IPS-20b (cell line): ENCODE data around the gene LPP.

Experiments
- H3K27ac ChIP-seq: one replicate; pipeline ENCODE4 v1.5.1; 2013; ENCODE audit warnings: low read length
- H3K27me3 ChIP-seq: 2 replicates; pipeline ENCODE4 v1.6.1; 2013; ENCODE audit warnings: mild to moderate bottlenecking, low read length, inconsistent platforms; ENCODE audit not compliant: insufficient read depth
- H3K36me3 ChIP-seq: 2 replicates; pipeline ENCODE4 v1.6.1; 2013; ENCODE audit warnings: low read depth, mild to moderate bottlenecking, inconsistent platforms, low read length, moderate library complexity; ENCODE audit not compliant: insufficient read depth
- H3K4me1 ChIP-seq: 2 replicates; pipeline ENCODE4 v1.6.1; 2013; ENCODE audit warnings: mild to moderate bottlenecking, control low read depth, inconsistent platforms, low read length, moderate library complexity; ENCODE audit not compliant: insufficient read depth
- H3K4me3 ChIP-seq: 2 replicates; pipeline ENCODE4 v1.5.1; 2013; ENCODE audit warnings: mild to moderate bottlenecking, low read length, inconsistent platforms
- H3K9ac ChIP-seq: 2 replicates; pipeline ENCODE4 v1.6.1; 2013; ENCODE audit warnings: low read depth, mild to moderate bottlenecking, inconsistent platforms, low read length, moderate library complexity
- H3K9me3 ChIP-seq: 2 replicates; pipeline ENCODE4 v1.6.1; 2013; ENCODE audit warnings: mild to moderate bottlenecking, low read depth, low read length, inconsistent platforms; ENCODE audit not compliant: insufficient read depth

The LPP gene

GRCh38 chr3:188316723-188317070 is 162.7 kb downstream of the LPP start:
- Histone ChIP-seq H3K27me3 (no peaks in the 10 kb centered on the region), H3K9ac (no peak overlapping the region), H3K27ac (no peak overlapping the region), H3K36me3 (no peaks in the 10 kb centered on the region), H3K4me1 (no peaks in the 10 kb centered on the region), H3K4me3 (no peak overlapping the region), H3K9me3 (no peaks in the 10 kb centered on the region)

- Histone ChIP-seq H3K9ac (no peak overlapping the region), H3K27me3 (no peaks in the 10 kb centered on the region), H3K4me1 (no peaks in the 10 kb centered on the region), H3K4me3 (no peak overlapping the region), H3K27ac (no peak overlapping the region), H3K36me3 (no peaks in the 10 kb centered on the region), H3K9me3 (no peaks in the 10 kb centered on the region)
These were observed 165.6 kb downstream of the LPP start for GRCh38 chr3:188319569-188319968.

GRCh38 chr3:188320757-188321156 is 166.8 kb downstream of the LPP start:
- Histone ChIP-seq H3K4me3 (no peak overlapping the region), H3K36me3 (no peaks in the 10 kb centered on the region), H3K27me3 (no peaks in the 10 kb centered on the region), H3K9me3 (no peaks in the 10 kb centered on the region), H3K9ac (no peak overlapping the region), H3K4me1 (no peaks in the 10 kb centered on the region), H3K27ac (no peak overlapping the region)

GRCh38 chr3:188321258-188321657 is 167.3 kb downstream of the LPP start:
- Histone ChIP-seq H3K4me1 (no peaks in the 10 kb centered on the region), H3K27ac (no peak overlapping the region), H3K9me3 (no peaks in the 10 kb centered on the region), H3K36me3 (no peaks in the 10 kb centered on the region), H3K9ac (no peak overlapping the region), H3K4me3 (no peak overlapping the region), H3K27me3 (no peaks in the 10 kb centered on the region)

GRCh38 chr3:188322135-188322887 is 168.4 kb downstream of the LPP start:
- no peak overlapping the region for H3K27ac ChIP-seq
- H3K4me1 ChIP-seq, result no peaks in the 10 kb centered on the region
- H3K9ac ChIP-seq, result no peak overlapping the region
- no peaks in the 10 kb centered on the region for H3K9me3 ChIP-seq
- H3K27me3 ChIP-seq, result no peaks in the 10 kb centered on the region
- H3K4me3 ChIP-seq, result no peak overlapping the region
- no peaks in the 10 kb centered on the region for H3K36me3 ChIP-seq

GRCh38 chr3:188323067-188323842 is 169.3 kb downstream of the LPP start:
- Histone ChIP-seq H3K4me1 (no peaks in the 10 kb centered on the region), H3K27me3 (no peaks in the 10 kb centered on the region), H3K27ac (no peak overlapping the region), H3K9ac (no peak overlapping the region), H3K4me3 (no peak overlapping the region), H3K36me3 (no peaks in the 10 kb centered on the region), H3K9me3 (no peaks in the 10 kb centered on the region)

GRCh38 chr3:188326111-188326510 is 172.2 kb downstream of the LPP start:
- no peaks in the 10 kb centered on the region for H3K9me3 ChIP-seq
- no peaks in the 10 kb centered on the region for H3K4me1 ChIP-seq
- H3K27ac ChIP-seq, result no peak overlapping the region
- H3K9ac ChIP-seq, result no peak overlapping the region
- no peaks in the 10 kb centered on the region for H3K27me3 ChIP-seq
- H3K4me3 ChIP-seq, result no peak overlapping the region
- no peaks in the 10 kb centered on the region for H3K36me3 ChIP-seq

GRCh38 chr3:188326968-188327367 is 173.0 kb downstream of the LPP start:
- no peak overlapping the region for H3K4me3 ChIP-seq
- no peak overlapping the region for H3K9ac ChIP-seq
- no peaks in the 10 kb centered on the region for H3K9me3 ChIP-seq
- no peaks in the 10 kb centered on the region for H3K27me3 ChIP-seq
- no peak overlapping the region for H3K27ac ChIP-seq
- H3K4me1 ChIP-seq, result no peaks in the 10 kb centered on the region
- no peaks in the 10 kb centered on the region for H3K36me3 ChIP-seq

- Histone ChIP-seq H3K4me3 (no peak overlapping the region), H3K27ac (no peak overlapping the region), H3K4me1 (no peaks in the 10 kb centered on the region), H3K9me3 (no peaks in the 10 kb centered on the region), H3K9ac (no peak overlapping the region), H3K36me3 (no peaks in the 10 kb centered on the region), H3K27me3 (no peaks in the 10 kb centered on the region)
These were observed 173.5 kb downstream of the LPP start for GRCh38 chr3:188327433-188327832.

GRCh38 chr3:188330138-188330537 is 176.2 kb downstream of the LPP start:
- Histone ChIP-seq H3K27me3 (no peaks in the 10 kb centered on the region), H3K36me3 (no peaks in the 10 kb centered on the region), H3K4me1 (no peaks in the 10 kb centered on the region), H3K4me3 (no peak overlapping the region), H3K9me3 (no peaks in the 10 kb centered on the region), H3K27ac (no peak overlapping the region), H3K9ac (no peak overlapping the region)

GRCh38 chr3:188331166-188331565 is 177.2 kb downstream of the LPP start:
- H3K9ac ChIP-seq, result no peak overlapping the region
- no peaks in the 10 kb centered on the region for H3K4me1 ChIP-seq
- H3K27me3 ChIP-seq, result no peaks in the 10 kb centered on the region
- no peak overlapping the region for H3K27ac ChIP-seq
- no peak overlapping the region for H3K4me3 ChIP-seq
- H3K9me3 ChIP-seq, result no peaks in the 10 kb centered on the region
- H3K36me3 ChIP-seq, result no peaks in the 10 kb centered on the region

GRCh38 chr3:188332085-188332484 is 178.1 kb downstream of the LPP start:
- Histone ChIP-seq H3K4me3 (no peak overlapping the region), H3K4me1 (no peaks in the 10 kb centered on the region), H3K27ac (no peak overlapping the region), H3K9ac (no peak overlapping the region), H3K36me3 (no peaks in the 10 kb centered on the region), H3K27me3 (no peaks in the 10 kb centered on the region), H3K9me3 (no peaks in the 10 kb centered on the region)
